HG03039 (cell line): Measurements from ENCODE around the gene TAOK2.
A peak's percentile ranks its signal among the peaks of the same experiment; 100 is the strongest.
"Not testable (repeated sequence)": the region's sequence is repeated elsewhere in the genome, so short reads cannot be mapped to it uniquely, and the experiment has no call there.

Experiments used
- ATAC-seq: cut with Tn5 transposase; IDR thresholded peaks from one replicate; pipeline ENCODE4 v1.9.1; 2021; ENCODE audit warnings: mild to moderate bottlenecking, moderate library complexity; ENCODE audit not compliant: unreplicated experiment

The TAOK2 gene

DNA sequence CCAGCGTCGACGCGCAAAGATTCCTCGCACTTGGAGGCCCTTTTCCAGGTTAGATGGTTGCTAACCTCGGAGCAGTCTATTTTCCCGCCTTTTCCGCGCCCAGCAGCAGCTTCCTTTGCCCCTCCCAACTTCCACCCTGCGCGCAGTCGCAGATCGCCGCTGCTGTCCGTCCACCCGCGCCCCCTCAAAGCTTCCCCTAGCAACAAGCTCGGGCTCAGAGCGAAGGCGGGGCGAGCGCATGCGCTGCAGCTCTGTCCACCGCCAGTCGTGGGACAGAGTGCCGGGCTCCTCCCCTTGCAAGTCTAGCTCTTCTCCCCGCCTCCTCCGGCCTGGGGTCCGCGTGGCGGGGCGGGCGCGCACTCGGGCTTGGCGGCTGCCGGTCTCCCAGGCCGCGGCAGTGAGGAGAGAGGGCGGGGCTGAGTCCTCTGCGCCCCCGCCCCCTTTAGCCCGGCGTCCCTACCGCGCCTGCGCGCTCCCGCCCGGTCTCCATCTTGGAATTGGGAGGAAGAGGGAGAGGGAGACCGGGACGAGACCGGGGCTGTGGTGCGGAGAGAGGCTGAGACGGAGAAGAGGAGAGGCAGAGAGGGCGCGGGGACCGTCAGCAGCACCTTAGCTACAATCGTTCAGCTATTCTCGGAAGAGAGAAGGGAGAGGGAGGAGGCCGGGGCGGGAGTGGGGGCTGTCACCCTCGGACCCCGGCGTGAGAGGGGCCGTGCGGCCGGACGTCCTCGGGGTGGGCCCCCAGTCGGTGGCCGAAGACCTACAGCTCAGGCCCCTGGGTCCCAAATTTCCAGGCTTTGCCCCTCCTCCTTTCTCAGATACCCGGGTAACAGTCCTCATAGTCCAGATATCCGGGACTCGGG is at the start of gene TAOK2:
Gene TAOK2, plus strand, starts transcription at position 485 of the 863 bp plus-strand sequence. CDS start 3,905 bp downstream, outside the sequence.
- ATAC-seq = peak; percentile 95

- no peak for ATAC-seq
Measured at GRCh38 chr16:29925105-29925756, 48.4 kb upstream of the TAOK2 start.

- ATAC-seq = peak; percentile 88
Measured at GRCh38 chr16:29925781-29926710, 47.6 kb upstream of the TAOK2 start, which contains the start of gene KCTD13. Gene KCTD13, minus strand, starts transcription at chr16:29926226. Its CDS starts 193 bp downstream, at chr16:29926033.

- no peak for ATAC-seq
Measured at GRCh38 chr16:29926711-29927052, 47.0 kb upstream of the TAOK2 start.

DNA sequence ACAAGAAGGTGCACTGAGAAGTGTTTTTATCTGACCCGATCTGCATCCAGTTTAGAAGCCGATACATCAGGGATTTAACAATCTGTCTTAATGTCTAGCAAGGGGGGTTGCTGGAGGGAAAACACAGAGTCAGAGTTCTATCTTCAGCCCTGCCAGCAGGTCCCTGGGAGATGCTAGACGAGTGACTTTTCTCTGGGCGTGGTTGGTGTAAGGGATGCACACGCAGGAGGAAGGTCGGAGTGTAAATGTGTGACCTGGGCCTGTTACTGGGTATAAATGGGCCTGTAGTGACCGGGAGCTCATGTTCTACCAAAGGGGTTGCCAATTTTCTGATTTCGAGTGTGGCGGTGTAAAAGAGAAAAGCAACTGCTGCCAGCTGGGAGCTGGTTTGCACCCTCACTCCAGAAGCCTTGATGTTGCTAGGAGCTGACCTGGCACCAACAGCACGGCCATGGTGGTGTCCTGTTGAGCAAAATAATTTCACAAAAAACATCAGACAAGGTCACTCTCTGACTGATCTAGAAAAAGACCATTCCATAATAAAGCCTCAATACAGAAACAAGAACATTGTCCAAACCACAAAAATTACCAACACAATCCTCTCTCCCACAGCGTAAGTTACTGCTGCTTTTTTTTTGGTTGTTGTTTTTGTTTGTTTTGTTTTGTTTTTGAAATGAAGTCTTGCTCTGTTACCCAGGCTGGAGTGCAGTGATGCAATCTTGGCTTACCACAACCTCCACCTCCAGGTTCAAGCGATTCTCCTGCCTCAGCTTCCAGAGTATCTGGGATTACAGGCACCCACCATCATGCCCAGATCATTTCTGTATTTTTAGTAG is 46.4 kb upstream of the TAOK2 start:
- ATAC-seq = no peak

DNA sequence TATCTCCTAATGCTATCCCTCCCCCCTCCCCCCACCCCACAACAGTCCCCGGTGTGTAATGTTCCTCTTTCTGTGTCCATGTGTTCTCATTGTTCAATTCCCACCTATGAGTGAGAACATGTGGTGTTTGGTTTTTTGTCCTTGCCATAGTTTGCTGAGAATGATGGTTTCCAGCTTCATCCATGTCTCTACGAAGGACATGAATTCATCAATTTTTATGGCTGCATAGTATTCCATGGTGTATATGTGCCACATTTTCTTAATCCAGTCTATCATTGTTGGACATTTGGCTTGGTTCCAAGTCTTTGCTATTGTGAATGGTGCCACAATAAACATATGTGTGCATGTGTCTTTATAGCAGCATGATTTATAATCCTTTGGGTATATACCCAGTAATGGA is 41.9 kb upstream of the TAOK2 start:
- not testable (repeated sequence) for ATAC-seq

DNA sequence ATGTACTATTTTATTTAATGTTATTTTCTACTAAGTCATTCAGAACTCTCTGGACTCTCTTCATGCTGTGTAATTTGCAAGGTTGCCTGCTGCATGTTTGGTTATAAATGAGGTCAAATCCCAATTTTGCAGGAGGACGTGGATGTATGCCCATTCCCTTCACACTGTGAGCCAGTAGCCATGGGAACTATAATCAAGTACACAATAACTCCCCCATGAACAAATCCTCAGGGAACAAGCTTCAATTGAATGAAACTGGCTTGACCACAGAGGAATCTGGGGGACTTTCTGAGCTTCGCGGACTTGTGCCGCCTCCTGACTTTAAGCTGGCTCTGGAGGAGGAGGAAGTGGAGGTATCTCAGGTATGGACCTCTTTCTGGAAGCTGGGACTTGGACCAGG is 33.0 kb upstream of the TAOK2 start:
- ATAC-seq = no peak

DNA sequence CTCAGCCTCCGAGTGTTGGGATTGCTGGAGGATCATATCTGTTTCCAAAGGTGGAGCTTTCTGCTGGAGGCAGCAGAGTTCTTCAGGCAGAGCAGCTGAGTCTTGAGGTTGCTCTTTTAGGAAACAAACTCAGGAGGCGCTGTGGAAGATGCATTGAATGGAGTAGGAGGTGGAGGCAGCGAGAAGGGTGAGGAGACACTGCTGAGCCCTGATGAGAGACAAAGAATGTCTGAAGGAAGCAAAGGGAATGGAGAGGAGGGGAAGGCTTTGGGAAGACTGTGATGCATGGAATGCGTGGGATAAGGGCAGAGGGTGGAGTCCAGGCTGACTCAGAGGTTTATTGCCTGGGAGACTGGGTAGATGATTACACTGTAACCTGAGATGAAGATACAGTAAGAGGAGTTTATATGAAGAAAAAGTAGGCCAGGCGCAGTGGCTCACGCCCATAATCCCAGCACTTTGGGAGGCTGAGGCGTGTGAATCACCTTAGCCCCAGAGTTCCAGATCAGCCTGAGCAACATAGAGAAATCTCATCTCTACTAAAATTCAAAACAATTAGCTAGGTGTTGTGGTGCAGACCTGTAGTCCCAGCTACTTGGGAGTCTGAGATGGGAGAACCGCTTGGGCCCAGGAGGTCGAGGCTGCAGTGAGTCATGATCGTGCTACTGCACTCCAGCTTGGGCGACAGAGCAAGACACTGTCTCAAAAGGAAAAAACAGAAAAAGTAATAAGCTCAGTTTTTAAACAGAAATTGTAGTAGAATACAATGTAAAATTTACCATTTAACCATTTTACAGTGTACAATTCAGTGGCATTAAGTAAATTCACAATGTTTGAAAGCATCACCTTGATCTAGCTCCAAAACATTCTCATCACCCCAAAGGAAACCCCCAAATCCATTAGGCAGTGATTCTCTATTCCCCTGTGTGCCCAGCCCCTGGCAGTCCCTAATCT is 29.5 kb upstream of the TAOK2 start:
- ATAC-seq = no peak

- no peak for ATAC-seq
Measured at GRCh38 chr16:29947897-29948296, 25.8 kb upstream of the TAOK2 start.

- no peak for ATAC-seq
Measured at GRCh38 chr16:29950806-29951461, 22.7 kb upstream of the TAOK2 start.

DNA sequence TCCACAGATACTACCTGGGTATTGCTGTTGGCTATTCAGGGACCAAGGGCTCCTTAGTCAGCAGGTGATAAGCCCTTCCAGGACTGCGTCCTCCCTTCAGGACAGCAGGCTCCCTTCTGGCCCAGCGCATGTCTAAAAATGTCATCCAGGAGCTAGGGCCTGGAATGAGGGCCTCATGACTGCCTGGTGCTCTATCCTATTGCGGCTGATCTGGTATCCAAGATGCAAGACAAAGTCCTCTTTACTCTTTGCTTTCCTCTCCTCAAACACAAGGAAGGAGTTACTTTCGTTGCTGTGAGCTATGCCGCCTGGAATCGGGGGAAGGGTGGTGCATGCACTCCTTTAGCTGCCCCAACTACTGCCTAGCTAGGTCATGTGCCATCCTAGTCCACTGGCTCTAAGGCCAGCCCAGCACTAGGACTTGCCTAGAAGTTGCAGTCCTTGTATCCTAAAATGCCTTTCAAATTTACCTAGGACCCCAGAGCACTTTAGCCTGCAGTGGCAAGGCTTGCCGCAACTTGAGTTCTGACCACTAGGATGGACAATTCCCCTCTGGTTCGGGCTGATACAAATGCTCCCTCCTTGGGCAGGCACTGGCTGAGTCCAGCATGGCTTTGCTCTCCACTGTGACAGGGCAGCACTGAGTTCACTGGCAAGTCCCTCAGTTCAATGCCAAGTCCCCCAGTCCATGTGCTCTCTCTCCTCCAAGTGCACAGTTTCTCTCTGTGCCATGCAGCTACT is 21.9 kb upstream of the TAOK2 start:
- ATAC-seq = no peak

DNA sequence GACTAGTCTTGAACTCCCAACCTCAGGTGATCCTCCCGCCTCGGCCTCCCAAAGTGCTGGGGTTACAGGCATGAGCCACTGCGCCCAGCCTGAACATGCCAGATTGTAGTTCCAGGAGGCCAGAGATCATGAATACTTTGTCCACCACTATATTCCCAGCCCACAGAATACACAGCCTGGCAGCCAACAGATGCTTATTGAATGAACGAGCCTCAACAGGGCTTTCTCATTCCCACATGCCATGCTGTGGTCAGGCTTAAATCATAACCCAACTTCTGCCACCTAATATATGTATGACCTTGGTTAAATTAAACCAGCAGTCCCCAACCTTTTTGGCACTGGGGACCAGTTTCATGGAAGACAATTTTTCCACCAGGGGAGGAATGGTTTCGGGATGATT is 14.9 kb upstream of the TAOK2 start:
- ATAC-seq = no peak

- ATAC-seq = no peak
Measured at GRCh38 chr16:29959293-29959692, 14.4 kb upstream of the TAOK2 start.

- ATAC-seq = not testable (repeated sequence)
Measured at GRCh38 chr16:29959821-29960220, 13.8 kb upstream of the TAOK2 start.

DNA sequence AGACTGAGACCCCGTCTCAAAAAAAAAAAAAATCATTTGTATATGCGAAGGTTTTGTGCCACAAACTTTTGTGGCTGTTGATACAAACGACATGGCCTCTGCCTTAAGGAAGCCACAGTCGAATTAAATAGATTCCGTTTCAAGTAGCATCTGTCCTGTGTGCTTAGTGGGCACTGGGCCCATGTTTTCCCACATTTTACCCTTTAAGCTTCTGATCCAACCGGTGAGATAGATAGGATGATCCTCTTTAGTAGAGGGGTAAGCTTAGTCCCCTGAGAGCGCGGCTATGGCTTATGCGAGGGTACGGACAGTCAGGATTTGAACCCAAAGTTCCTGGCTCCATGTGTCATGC is 12.6 kb upstream of the TAOK2 start:
- no peak for ATAC-seq

GRCh38 chr16:29961479-29962343 is 12.0 kb upstream of the TAOK2 start, which contains the start of gene TMEM219:
Gene TMEM219, plus strand, starts transcription at chr16:29962079. Its CDS starts 1,065 bp downstream, at chr16:29963144.
- peak; percentile 80 for ATAC-seq
